C4-2B (cell line): ENCODE data around the gene FOXJ3.

ENCODE experiments used
- ZFX ChIP-seq: fragments of 450-650 bp; IDR thresholded peaks from 2 replicates; pipeline ENCODE4 v1.6.1; 2017
- TF ChIP-seq, protein P1 (sequence below): fragments of 450-650 bp; conservative IDR thresholded peaks from 2 replicates; pipeline ENCODE4 v1.5.1; 2017; ENCODE audit warnings: mild to moderate bottlenecking

DNA sequence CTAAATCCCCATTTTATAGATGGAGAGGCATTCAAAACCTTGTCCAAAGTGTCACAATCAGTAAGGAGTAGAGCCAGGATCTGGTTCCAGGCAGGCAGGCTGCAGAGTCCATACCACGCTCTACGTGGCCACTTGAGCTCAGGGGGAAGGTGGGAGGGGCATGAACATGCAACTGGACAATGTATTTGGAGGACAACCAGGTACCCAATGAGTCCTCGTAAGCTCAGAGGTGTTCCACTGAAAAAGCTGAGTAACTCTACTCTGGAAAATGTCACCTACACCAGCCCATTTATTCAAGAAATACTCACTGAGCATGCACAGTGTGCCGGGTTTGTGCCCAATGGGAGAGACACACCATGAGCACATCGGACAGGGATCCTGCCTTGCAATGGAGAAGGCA, 193.1 kb downstream of the FOXJ3 start:
- TF ChIP-seq, protein P1, sequence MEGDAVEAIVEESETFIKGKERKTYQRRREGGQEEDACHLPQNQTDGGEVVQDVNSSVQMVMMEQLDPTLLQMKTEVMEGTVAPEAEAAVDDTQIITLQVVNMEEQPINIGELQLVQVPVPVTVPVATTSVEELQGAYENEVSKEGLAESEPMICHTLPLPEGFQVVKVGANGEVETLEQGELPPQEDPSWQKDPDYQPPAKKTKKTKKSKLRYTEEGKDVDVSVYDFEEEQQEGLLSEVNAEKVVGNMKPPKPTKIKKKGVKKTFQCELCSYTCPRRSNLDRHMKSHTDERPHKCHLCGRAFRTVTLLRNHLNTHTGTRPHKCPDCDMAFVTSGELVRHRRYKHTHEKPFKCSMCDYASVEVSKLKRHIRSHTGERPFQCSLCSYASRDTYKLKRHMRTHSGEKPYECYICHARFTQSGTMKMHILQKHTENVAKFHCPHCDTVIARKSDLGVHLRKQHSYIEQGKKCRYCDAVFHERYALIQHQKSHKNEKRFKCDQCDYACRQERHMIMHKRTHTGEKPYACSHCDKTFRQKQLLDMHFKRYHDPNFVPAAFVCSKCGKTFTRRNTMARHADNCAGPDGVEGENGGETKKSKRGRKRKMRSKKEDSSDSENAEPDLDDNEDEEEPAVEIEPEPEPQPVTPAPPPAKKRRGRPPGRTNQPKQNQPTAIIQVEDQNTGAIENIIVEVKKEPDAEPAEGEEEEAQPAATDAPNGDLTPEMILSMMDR: no peak
- TF ChIP-seq ZFX: no peak
